PFSK-1 (cell line): ENCODE data around the gene AFAP1L2.

Experiments used
- FOXP2 ChIP-seq: optimal IDR thresholded peaks from 2 replicates; pipeline ENCODE3; 2011; ENCODE audit warnings: borderline replicate concordance, control low read depth, inconsistent platforms; ENCODE audit not compliant: insufficient read depth; ENCODE audit errors: extremely low read length, extremely low read depth
- POLR2AphosphoS5 ChIP-seq: IDR thresholded peaks from 2 replicates; pipeline ENCODE4 v1.6.1; 2012; ENCODE audit warnings: low read depth, mild to moderate bottlenecking, control low read depth, low read length, moderate library complexity
- SIN3A ChIP-seq: IDR thresholded peaks from 2 replicates; pipeline ENCODE4 v1.6.1; 2012; ENCODE audit warnings: mild to moderate bottlenecking, low read length, moderate library complexity, borderline replicate concordance; ENCODE audit not compliant: insufficient read depth
- TAF1 ChIP-seq: IDR thresholded peaks from 2 replicates; pipeline ENCODE4 v1.6.1; 2012; ENCODE audit warnings: low read length, control low read depth, borderline replicate concordance; ENCODE audit not compliant: insufficient read depth
- TF ChIP-seq, protein P1 (sequence below), 2 experiments: IDR thresholded peaks; 2 replicates each; pipeline versions ENCODE4 v1.6.1 to v1.8.0; 2011 to 2012; ENCODE audit warnings: low read depth in 2 of 2, low read length in 2 of 2, control low read depth in 1 of 2, inconsistent platforms in 1 of 2, mild to moderate bottlenecking in 1 of 2, moderate library complexity in 1 of 2; ENCODE audit not compliant: insufficient read depth in 1 of 2

The AFAP1L2 gene

DNA sequence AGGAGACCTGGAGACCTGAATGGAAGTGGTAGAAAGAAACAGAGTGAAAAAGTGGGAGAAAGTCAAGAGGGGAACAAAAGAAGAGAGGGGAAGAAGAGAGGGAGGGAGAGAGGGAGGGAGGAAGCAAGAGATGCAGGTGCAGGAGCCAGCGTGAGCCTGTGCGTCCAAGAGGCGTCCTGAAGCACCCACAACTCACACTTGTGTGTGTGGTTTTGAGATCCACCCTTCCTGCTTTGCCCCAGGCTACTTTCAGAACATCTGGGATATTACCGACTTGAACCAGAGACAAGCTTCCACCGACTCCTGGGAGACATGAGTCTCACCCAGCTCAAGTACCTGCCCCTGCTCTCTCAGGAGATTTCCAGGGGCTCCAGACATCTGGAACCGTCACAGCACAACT is 9.8 kb downstream of the AFAP1L2 start:
- TF ChIP-seq, protein P1, sequence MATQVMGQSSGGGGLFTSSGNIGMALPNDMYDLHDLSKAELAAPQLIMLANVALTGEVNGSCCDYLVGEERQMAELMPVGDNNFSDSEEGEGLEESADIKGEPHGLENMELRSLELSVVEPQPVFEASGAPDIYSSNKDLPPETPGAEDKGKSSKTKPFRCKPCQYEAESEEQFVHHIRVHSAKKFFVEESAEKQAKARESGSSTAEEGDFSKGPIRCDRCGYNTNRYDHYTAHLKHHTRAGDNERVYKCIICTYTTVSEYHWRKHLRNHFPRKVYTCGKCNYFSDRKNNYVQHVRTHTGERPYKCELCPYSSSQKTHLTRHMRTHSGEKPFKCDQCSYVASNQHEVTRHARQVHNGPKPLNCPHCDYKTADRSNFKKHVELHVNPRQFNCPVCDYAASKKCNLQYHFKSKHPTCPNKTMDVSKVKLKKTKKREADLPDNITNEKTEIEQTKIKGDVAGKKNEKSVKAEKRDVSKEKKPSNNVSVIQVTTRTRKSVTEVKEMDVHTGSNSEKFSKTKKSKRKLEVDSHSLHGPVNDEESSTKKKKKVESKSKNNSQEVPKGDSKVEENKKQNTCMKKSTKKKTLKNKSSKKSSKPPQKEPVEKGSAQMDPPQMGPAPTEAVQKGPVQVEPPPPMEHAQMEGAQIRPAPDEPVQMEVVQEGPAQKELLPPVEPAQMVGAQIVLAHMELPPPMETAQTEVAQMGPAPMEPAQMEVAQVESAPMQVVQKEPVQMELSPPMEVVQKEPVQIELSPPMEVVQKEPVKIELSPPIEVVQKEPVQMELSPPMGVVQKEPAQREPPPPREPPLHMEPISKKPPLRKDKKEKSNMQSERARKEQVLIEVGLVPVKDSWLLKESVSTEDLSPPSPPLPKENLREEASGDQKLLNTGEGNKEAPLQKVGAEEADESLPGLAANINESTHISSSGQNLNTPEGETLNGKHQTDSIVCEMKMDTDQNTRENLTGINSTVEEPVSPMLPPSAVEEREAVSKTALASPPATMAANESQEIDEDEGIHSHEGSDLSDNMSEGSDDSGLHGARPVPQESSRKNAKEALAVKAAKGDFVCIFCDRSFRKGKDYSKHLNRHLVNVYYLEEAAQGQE (IDR thresholded peaks at IDR 0.05; ENCODE audit: insufficient read depth in 1 of 2, low read depth in 2 of 2, low read length in 2 of 2), result no peak
- TF ChIP-seq FOXP2, result no peak
- TF ChIP-seq SIN3A, result no peak
- TF ChIP-seq POLR2AphosphoS5, result no peak
- TF ChIP-seq TAF1, result no peak

DNA sequence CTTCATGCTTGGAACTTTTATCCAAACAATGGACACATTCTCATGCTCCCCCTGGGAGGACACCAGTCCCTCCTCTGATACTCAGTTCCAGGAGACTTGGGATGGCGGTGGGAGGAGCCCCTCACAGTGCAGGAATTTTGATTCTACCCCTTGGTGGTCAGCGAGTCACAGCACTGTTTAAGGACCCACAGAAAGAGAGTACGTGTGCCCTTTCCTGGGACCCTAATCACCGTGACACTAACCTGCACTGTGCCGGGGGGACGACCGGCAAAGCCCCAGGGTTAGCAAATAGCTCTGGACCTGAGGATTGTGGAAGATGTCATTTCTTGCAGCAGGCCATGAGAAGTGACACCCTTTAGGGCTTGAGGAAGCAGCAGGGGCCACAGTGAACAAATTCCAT is 10.4 kb downstream of the AFAP1L2 start:
- TF ChIP-seq FOXP2 (no peak), SIN3A (no peak), POLR2AphosphoS5 (no peak), TAF1 (no peak)
- TF ChIP-seq, protein P1 (IDR thresholded peaks at IDR 0.05; ENCODE audit: insufficient read depth in 1 of 2, low read depth in 2 of 2, low read length in 2 of 2), result no peak

DNA sequence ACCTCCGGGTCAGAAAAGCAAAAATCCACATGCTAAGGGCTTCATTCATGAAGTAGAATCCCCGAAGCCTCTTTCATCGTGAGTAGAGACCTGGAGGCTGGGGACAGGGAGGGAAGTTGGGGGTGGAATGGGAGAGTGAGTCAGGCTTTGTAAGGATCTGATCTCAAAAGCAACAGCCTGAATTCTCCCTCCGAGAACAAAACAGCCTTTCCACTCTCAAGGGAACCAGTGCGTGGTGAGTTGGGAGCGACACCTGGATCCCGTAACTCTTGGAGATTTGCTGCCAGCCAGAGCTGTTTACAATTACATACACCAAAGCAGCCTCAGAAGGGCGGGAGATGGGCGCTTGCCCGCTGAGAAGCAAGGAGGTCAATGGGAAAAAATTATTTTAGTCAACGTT is 10.8 kb downstream of the AFAP1L2 start:
- TF ChIP-seq TAF1 (no peak), FOXP2 (no peak)
- TF ChIP-seq, protein P1 (IDR thresholded peaks at IDR 0.05; ENCODE audit: insufficient read depth in 1 of 2, low read depth in 2 of 2, low read length in 2 of 2), result no peak

DNA sequence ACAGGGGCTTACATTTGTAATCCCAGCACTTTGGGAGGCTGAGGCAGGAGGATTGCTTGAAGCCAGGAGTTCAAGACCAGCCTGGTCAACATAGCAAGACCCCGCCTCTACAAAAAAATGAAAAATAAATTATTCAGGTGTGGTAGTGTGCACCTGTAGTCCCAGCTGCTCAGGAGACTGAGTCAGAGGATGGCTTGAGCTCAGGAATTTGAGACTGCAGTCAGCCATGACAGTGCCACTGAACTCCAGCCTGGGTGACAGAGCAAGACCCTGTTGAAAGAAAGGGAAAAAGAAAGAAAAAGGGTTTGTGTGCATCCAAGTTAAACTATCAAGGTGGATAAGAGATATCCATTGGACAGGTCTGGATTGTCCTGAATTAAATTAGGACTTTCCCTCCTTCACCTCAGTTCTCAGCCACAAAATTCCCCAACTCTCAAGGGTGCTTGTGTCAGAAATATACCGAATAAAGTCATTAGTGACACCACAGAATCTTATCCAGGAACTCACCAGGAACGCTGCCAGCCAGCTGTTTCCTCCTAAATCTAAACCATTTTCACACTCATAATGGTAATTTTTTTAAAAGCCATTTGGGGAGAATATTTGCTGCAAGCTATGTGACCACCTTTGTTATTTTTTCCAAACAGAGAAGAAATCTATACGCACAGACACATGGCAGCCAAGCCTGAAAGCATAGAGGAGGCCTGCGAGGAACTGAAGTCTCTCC is 12.0 kb downstream of the AFAP1L2 start:
- TF ChIP-seq POLR2AphosphoS5 (no peak), TAF1 (no peak), SIN3A (no peak)
- TF ChIP-seq, protein P1 (IDR thresholded peaks at IDR 0.05; ENCODE audit: insufficient read depth in 1 of 2, low read depth in 2 of 2, low read length in 2 of 2), result no peak

DNA sequence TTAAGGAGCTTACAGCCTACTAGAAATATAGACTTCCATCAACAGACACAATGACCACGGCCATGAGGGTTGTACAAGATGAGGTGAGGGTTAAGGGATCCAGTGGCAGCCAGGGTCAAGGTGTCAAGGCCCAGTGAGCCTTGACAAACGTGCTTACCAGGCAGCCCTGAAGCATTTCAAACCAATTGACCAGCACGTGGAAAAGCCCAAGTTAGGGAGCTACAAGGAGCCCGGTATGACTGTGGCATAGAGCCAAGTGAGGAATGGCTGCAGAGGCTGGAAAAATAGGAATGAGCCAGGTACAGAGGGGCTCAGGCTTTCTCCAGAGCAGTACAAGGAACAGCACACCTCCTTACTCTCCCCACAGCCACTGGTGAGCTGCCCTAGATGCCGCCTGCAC is 12.7 kb downstream of the AFAP1L2 start:
- TF ChIP-seq POLR2AphosphoS5, result no peak
- no peak for TF ChIP-seq SIN3A
